EL (cell line): ENCODE results near the gene ACOXL.
A peak's percentile ranks its signal among the peaks of the same experiment; 100 is the strongest.

ENCODE experiments used
- DNase-seq: peaks from one replicate; pipeline ENCODE4 v3.0.0-alpha.2; 2016

Gene ACOXL

DNA sequence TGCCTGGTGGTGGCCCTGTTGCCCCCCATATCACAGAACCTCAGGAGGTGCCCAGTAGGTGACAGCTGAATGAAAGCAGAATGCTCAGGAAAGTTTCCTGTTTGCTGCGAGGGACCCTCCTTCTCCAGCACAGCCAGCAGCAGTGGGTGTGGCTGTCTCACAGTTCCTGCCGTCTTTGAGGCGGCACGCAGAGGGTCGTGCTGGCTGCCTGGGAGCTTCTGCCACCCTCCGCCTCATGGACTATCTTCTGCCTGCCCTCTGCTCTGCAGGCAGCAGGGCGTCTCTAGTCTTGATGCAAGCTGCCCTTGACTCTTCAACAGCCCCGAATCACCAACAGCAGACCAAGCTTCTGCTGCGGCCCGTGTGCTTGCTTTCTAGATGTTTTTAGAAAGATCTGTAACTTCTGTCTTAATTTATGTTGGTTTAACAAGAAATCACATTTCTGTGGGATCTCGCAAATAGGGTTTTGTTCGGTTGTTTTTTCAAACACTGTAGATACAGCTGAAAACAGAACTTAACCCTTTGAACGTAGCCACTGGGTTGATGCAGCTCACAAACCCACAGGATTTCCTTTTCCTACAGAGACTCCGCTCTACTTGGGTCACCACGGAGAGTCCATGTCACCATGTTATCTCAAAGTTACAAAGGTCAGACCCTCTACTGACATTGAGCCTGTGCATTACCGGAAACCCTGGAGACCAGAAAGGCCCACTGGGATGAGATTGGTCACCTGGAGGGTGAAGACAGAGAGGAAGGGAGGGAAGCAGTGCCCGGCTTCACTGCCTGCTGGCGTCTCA, 144.9 kb downstream of the ACOXL start:
- DNase-seq, result no peak

DNA sequence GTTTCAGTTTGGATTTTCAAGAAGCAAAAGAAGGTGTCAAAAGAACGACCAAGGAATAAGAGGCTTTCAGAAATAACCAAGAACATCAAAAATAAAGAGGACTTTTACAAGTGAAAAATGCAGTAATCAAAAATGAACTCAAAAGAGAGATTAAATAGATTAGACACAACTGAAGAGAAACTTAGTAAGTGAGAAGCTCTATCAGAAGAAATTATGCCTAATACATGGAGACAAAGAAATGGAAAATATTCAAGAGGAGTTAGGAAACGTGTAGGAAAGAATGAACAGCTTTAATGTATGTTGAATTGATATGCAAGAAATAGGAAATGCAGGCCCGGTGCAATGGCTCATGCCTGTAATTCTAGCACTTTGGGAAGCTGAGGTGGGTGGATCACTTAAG, 145.8 kb downstream of the ACOXL start:
- DNase-seq, result no peak

DNA sequence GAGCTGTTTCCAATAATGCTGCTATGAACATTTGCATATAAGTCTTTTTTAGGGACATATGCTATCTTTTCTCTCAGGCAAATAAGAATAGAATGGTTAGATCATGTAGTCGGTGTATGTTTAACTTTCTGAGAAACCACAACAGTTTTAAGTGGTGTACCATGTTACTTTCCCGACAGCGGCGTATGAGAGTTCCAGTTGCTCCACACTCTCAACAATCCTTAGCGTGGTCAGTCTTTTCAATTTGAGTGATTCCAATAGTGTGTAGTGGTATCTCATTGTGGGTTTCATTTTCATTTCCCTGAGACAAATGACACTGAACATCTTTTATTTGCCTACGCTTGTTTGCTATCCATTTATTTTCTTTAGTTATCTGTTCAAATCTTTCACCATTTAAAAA, 149.5 kb downstream of the ACOXL start:
- no peak for DNase-seq

DNA sequence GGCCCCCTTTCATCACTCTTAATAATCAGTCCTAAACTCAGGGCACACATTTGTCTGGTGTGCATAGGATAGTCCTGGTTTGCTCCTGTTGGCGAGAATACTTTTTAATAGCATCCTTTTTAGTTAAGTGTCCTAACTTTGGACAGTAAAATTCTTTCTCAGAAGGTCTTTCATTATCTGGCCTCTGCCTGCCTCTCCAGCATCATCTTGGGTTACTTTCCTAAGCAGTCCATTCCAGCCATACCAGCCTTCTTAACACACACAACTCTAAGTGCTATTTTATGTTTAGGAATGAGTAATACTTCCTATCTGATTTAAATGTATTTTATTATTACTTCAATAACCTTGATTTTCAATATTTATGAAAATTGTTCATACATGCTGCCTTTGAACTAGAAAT, 151.0 kb downstream of the ACOXL start:
- peak; percentile 4 for DNase-seq

DNA sequence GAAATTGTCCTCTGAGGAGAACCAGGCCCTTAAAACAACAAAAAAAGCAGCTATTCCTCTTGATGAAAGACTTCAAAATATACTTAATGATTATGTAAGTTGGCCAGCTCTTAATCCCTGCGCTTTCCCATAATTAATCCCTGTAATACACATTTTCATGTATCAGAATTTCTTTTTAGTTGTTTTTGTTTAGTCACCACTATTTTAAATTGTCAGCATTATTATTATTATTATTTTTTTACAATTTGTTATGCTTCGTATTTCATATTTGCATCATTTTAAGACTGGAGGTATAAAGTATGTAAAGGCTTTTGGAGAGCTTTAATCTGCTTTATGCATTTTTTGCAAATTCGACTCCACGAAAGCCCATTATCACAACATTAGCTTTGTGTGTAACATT, 152.9 kb downstream of the ACOXL start:
- DNase-seq, result no peak

DNA sequence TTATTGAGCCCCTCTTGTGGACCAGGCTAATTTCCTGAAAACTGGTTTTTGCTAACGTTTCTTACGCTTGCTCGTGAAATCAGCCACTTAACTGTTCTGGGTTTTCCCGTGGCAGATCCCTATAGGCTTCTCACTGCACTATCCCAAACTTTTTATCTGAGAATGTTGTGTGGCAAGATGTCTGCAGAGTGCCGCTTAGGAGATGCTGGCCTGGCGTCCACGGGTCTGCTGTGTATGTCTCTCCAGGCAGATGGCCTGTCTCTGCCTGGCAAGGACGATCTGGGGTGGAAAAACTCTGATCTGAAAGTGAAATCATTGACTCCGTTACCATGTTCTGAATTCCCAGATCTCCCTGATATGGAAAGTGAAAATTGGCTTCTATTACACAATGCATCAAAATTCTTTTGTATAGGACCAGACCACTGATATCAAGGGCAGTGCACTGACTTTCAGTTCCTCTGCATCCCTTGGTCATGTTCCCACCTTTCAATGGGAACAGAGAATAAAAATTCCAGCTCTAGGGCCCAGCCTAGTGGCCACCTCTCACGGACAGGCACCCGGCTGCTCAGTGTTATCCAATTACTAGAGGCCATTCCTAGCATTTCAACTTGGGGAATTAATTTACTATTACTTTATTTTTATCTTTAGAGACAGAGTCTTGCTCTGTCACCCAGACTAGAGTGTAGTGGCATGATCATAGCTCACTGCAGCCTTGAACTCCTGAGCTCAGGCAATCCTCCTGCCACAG, 154.6 kb downstream of the ACOXL start:
- DNase-seq, result no peak

DNA sequence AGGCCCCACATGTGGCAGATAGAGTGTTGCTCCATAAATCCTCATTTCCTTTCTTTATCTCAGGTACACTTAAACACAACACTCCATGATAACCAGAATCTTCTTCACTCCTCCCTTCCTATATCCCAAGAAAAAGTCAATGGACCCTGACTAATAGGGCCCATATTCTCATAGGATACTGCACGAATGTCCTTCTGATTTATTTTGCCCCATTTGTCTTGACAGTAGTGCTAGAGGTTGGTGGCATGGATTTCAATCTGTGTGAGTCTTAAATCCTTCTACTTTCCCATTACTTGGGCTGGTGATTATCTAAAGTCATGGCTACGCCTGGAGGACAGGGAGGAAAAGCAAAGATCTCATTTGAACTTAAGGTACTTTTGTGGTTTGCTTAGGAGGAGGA, 156.0 kb downstream of the ACOXL start:
- no peak for DNase-seq

DNA sequence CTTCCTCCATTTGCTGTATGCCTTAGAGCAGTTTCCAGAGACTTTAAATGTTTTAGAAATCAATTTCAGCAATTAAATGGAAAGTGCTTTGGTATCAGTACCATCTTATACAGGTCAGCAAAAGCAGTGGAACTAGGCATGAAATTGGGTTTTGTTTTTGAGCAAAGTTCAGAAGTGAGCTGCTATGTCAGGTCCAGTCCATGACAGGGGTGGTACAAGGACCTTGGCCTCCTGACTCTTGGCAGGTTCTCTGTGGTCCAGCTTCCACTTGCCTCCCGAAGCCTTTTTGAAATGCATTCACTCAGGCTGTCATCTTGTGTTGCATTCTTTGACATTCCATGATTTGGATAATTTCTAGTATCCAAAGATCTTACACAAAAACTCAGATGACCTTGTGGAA, 159.3 kb downstream of the ACOXL start:
- DNase-seq, result no peak

DNA sequence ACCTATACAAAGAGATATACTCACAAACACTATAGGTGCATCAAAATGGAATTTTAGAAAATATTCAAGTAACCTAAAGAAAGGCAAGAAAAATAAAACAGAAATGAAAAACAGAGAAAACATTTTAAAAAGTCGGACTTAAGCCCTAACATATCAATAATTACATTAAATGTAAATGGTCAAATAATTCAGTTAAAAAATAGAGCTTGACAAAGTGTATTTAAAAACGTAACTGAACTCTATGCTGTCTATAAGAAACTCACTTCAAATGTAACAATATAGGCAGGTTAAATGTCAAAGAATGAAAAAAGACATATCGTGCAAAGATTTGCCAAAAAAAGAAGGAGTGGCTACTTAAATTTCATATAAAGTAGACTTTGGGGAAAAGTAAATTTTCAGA, 163.9 kb downstream of the ACOXL start:
- no peak for DNase-seq

DNA sequence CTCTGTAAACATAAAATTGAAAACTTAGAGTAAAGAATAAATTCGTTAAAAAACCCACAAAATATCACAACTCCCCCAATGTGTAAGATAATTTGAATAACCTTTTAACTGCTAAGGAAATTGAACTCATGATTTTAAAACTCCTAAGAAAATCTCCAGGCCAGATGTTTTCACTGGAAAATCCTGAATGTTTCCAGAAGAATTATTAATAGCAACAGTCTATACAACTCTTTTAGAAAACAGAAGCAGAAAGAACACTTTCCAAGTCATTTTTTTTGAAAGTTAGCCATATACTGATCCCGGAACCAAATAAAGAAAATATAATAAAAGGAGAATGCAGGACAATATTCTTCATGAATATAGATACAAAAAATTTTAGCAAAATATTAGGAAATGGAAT, 165.6 kb downstream of the ACOXL start:
- no peak for DNase-seq

DNA sequence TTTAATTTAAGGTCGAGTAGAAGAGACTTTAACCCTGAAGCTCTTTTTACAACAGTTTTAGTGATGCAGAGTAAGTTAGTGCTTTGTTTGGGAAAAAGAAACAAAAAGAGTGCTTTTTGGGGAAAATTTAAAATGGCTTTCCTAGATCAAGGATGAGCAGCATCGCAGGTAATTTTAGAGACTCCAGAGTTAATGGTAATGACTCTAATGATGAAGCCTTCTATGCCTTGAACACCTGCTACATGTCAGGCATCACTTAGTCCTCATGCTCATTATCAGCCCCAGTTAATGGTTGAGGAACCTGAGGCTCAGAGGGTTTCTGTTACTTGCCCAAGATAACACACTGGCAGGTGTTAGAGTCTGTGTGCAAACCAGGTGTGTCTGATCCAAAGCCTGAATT, 167.8 kb downstream of the ACOXL start:
- DNase-seq, result no peak

DNA sequence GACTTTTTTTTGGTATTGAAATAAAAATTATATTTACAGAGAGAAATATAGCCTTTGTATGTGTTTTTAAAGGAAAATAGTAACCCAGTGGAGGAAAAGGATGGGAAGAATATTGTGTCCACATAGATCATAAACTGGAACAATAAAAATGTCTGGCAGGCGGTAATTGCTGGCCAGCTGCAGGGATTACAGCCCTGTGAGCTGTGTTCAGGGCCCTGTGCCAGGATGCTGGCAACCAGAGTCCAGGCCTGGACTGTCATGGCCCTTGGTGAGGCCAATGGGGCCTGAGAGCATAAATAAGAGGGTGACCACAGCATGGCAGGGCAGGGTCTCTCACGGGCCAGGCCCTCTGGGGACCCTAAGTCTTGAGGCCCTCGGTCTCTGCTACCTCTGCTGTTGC, 171.2 kb downstream of the ACOXL start:
- no peak for DNase-seq

DNA sequence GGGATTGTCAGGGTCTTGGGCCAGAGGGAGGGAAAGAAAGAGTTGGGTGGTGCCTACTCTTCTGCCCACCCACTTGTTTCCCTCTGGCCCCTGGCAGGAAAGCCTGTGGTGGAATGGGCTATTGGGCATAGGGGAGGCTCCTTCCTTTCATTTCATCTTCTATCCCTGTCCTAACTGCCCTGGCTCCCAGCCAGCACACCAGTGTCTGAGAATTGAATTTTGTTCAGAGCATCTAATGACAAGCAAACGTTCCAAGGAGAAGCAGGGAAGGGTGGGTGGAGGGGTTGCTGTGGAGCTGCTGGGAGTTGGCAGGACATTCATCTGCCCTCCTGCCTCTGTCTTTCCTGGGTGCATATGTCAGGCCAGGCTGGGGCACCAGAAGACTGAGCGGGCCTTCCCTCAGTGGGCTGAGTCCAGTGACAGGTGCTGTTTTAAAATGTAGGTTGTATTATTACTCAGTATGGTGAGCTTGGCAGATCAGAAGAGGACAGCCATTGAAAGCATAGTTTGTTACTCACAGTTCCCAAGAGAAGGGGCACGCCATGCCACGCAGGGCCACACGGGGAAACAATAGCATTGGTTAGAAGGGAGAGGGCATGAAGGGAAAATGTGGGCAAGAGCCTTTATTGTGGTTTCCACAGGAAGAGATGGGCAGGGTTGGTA, 171.9 kb downstream of the ACOXL start:
- no peak for DNase-seq

DNA sequence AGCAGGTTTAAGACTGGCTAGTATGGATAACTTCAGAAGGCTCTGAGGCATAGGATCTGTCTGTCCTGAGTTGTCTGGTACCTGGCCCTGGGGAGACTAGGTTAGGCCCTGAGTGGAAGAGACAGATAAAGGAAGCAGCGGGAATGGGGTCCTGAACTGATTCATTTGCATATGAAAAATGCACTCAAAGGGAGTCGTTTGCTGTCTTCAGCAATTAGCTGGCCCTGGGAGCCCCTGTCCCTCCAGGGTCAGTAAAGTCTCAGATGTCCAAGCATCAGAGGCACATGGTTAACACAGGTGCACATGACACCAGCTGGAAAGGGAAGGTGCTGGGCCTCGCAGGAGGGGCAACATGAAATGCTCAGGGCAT, 172.4 kb downstream of the ACOXL start:
- DNase-seq, result no peak

DNA sequence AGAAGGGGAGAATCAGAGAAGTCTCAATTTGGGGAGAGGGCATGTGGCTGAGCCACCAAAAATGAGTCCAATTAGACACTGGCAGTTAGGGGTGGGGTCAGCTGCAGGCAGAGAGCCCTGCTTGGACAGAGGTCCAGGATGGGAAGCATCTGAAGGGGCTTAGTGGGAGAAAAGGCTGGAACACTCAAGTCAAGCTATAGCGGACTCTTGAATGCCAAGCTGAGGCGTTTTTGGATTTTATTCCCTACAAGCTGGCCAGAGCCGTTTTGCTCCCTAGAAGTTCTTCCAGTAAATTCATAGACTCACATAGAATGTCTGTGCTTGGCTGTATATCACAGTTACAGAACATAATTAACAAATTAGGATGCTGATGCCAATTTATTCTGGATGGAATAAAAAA, 172.8 kb downstream of the ACOXL start:
- DNase-seq, result no peak

DNA sequence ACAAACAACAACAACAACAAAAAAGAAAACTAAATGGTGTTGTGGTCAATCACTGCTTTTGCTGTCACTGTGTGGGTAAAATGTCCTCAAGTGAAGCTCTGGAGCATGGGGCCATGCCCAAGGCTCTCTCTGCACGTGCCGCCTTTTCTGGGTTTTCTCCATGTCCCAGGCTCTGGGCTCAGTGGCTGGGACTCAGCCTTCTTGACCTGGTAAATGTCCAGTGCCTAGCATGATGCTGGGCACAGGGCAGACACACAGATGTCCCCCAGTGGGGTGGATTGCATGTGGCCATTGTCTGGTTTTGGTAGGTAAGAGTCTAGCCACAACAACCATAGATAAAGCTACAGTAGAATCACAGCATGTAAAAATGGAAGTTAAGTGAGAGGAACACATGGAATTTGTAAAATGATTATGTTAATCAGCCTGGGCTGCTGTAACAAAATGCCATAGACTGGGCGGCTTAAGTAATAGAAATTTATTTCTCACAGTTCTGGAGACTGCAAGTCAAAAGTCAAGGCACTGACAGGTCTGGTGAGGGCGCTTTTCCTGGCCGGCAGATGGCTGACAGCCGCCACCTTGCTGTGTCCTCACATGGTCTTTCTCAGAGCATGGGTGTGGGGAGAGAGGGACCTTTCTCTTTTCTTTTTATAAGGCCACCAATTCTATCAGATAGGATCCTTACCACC, 174.4 kb downstream of the ACOXL start:
- DNase-seq, result no peak

DNA sequence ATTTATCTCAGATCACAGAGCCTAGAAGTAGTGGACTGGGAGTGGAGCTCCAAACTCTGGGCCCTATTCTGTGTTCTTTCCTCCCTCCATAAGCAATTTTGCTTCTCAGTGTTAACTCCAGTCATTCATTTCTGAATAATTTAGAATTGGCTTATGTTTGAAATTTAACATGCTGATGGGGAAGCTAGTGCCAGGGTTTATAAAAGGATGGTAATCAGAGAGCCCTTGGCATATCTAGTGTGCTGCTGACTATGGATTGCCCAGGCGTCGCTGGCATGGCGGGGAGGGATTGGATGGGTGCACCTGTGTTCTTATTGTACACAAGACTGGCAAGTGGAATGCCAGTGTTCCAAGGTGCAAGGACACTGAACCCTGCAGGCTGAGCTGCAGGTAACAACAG, 177.1 kb downstream of the ACOXL start:
- no peak for DNase-seq

DNA sequence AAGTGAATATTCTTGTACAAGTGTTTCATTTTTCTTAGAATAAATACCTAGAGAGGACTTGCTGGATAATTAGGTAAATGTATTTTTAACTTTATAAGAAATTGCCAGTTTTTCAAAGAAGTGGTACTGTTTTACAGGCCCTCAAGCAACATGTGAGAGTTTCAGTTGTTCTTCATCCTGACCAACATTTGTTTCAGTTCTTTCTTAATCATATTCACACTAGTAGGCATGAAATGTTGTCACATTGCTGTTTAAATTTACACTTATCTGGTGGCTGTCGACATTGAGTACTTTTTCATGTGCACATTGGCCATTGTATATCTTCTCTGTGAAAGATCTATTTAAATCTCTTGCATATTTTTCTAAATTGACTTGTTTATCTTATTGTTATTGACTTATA, 178.1 kb downstream of the ACOXL start:
- no peak for DNase-seq

DNA sequence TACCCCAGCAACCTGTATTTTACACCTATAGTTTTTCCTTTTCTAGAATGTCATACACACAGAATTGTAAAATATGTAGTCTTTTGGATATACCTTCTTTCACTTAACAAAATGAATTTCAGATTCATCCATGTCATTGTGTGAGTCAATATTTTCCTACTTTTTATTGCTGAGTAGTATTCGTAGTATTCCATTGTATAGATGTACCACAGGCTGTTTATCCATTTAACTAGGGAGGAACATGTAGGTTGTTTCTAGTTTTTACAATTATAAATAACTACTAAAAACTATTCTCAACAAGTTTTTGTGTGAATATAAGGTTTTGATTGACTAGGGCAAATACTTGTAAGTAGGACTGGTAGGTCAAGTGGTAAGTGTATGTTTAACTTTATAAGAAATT, 187.4 kb downstream of the ACOXL start:
- DNase-seq, result no peak

DNA sequence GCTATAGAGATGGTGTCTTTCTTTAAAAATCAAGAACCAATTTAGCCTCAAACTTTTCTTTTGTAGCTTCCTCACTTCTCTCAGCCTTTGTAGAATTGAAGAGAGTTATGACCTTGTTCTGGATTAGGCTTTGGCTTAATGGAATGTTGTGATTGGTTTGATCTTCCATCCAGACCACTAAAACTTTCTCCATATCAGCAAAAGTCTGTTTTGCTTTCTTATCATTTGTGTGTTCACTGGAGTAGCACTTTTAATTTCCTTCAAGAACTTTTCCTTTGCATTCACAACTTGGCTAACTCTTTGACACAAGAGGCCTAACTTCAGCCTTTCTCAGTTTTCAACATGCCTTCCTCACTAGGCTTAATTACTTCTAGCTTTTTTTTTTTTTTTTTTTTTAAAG, 193.1 kb downstream of the ACOXL start:
- no peak for DNase-seq

DNA sequence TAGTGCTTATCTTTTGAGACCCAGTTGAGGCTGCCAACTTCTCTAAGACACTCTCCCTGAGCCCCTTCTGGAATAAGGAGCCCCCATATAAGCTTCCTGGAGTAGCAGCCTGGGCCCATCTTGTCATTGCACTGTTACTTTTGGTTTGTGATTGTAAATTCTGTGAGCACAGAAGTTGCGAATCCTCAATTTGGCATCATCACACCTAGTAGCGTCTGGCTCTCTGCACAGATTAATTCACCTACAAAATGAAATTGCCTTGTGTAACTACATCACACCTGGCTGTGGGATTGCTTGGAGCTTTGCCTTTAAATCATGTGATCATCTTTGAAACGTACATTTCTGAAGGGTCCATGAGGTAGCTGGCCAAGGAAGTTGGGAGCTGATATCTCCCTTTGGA, 195.2 kb downstream of the ACOXL start:
- no peak for DNase-seq

DNA sequence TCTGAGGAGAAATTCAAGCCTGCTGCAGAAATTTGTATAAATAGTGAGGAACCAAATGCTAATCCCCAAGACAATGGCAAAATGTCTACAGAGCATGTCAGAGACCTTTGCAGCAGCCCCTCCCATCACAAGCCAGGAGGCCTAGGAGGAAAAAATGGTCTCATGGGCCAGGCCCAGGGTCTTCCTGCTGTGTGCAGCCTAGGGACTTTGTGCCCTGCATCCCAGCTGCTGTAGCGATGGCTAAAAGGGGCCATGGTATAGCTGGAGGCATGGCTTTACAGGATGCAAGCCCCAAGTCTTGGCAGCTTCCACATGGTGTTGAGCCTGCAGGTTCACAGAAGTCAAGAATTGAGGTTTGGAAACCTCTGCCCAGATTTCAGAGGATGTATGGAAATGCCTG, 197.2 kb downstream of the ACOXL start:
- DNase-seq, result no peak

DNA sequence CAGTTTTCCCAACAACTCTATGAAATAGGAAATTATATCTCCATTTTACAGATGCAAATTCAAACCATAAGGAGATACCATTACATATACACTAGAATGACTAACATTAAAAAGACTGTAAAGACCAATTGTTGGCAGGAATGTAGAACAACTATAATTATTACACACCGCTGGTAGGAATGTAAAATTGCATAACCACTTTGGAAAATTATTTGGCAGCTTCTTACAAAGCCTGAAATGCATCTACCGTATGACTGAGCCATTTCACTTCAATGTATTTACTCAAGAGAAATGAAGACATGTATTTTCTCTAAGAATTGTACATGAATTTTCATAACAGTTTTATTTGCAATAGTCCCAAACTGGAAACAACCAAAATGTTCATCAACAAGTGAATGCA, 199.3 kb downstream of the ACOXL start:
- peak; percentile 18 for DNase-seq

DNA sequence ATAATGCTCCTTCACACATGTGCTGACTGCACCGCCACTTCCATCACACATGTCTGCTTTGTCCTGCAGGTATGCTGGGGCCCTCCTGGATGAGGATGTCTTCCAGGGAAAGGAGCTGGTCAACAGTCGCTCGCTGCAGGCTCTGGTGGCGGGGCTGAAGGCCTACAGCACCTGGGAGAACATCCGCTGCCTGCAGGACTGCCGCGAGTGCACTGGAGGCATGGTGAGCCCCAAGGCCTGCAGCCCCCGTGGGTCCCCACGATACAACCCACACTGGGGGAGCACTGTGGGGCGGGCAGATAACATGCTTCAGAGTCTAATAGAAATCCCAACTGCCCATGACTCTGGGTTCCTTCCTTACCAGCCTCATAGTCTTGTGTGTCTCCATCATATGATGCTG, 201.0 kb downstream of the ACOXL start:
- DNase-seq, result no peak
